HG02885 (cell line): ENCODE data around the gene WDFY3.

Experiments used
- ATAC-seq: cut with Tn5 transposase; IDR thresholded peaks from one replicate; pipeline ENCODE4 v1.9.1; 2021; ENCODE audit warnings: mild to moderate bottlenecking; ENCODE audit not compliant: unreplicated experiment, poor library complexity

Gene WDFY3

DNA sequence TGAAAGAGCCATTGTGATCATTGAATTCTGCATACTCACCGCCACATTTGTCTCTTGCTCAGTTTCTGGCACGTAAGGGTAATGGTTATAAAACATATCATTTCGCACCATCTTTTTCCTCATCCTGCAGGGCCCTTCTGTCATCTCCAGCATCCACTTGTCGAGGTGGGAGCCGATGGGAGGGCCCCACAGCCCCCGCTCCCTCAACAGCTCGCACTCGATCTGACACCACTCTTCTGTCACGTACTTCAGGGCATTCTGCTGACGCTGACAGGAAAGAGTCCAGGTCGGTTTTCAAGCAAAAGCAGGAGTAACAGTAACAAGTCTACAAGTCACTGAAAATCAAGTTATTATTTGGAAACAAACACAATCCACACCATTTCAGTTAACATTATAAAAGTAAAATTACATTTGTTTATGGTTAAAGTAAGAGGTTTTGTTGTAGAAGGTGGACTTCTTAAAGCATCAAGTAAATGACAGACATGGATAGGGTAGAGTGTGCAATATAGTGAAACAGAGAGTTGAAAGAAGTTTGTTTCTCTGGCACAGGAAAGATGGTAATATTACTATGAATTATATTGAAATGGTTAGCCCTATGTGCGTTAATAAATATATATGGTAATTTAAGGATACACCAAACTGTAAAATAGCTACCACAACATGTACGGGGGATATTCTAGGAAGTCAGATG is 233.0 kb downstream of the WDFY3 start:
- ATAC-seq = no peak

DNA sequence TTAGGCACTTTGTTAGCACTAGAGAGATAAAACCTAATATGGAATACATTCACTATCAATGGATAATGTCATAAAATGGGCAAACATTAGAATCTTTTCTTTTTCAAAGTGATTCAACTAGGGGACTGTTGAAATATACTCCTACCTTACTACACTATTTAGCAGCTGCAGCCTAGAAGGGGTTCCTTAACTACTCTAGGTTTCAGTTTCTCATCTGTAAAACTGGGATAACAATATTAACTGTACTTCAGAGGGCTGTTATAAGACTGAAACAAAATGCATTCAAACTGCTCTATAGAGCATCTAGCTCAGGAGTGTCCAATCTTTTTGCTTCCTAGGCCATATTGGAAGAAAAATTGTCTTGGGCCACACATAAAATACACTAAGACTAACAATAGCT is 236.1 kb downstream of the WDFY3 start:
- ATAC-seq = no peak

DNA sequence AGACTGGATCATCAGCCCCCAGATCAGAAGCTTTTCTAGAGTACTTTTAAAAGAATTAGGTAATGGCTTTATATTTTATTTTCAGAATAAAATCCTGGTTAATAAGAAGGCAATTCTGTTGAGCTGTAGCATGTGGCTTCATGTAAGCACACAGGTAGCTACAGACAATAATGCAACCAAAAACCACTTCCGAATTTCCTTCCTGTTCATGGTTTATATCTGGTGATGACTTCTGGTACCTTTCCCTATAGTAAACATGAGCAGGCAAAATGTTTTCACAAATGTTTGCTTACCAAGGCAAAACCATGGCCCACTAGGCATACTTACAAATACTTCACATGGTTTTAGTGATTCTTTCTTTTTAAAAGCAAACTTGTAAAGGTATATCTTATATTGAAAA is 239.0 kb downstream of the WDFY3 start:
- no peak for ATAC-seq

DNA sequence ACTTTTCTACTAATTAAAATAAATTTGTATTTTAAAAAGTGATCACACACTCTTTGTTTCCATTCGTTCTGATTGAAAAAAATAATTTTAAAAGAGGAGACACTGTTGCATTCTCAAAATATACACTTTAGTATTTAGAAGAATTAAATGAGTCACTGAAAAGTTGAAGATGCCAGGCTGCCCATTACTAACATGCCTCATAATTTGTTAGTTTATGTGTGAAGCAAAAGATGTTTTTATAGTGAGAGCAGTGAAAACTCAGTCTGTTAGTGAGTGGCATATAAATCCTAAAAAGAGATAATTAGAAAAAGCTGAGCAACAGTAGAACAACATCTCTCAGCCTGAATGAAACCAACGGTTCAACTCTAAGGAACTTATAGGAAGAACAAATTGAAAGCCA is 240.1 kb downstream of the WDFY3 start:
- no peak for ATAC-seq

DNA sequence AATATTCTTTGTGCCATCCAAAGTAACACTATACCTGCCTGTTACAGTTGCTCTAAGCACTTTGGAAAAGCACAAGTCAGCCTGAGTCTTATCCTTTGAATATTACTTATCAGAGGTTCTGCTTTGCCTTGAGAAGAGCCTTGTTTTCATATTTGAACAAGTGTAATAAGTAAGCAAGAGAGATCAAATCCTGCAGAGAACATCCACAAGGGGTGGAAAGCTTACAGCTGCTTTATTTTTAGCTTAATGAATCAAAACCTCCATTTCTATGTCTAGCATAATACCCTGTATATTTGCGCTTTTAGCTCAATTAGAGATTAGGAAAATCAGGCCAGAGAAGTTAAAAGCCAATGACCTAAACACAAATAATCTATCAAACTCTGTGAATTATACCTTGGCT is 243.8 kb downstream of the WDFY3 start:
- ATAC-seq = no peak

DNA sequence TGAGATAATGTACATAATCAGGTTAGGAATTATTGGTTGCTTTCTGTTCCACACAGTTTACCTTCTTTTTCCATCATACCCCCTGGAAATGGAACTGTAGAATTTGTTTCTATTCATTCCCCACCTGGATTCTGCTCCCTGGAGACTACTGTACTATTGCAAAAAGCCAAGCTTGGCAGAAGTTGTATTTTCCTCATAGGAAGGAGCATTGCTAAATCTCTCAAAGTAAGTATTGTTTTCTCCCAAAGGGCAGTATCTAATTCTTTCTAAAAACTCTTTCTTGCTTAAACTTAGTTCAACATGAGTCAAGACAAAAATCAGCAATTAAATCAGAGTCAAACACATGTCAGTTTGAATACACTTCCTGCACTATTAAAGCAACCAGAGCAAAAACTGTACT is 247.4 kb downstream of the WDFY3 start:
- ATAC-seq = no peak

DNA sequence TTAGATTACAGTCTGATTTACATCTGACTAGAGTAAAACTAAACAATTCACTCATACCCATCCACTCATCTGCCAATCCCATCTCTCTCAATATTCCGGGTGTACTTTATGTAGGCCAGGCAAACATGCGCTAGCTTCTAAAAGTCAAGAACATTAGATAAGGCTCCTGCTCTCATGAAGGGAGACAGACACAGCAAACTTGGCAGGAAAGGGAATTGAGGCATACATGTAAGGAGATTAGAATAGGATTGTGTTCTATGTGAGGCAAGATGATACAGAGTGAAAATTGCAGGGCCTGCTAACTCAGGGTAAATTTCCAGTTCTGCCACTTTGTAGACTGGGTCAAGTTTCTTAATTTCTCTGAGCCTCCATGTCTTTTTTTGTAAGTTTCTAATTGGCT is 247.8 kb downstream of the WDFY3 start:
- no peak for ATAC-seq

DNA sequence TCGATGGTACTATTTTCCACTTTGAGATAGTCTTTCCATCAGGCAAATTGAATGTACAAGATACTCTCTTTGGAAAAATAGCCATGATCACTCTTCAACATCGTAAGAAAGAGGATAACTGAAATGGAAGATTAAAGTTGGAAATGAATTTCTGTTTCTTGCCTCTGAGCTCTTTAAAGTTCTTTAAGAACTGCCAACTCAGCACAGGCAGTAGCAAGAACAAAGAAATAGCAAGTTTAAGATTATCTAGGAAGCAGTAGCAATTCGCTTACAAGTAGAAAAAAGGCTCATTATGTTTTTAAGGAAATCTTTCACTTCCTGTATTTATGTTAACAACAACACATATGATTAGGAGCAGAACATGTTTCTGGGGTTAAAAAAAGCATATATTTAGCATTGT is 255.9 kb downstream of the WDFY3 start:
- no peak for ATAC-seq

DNA sequence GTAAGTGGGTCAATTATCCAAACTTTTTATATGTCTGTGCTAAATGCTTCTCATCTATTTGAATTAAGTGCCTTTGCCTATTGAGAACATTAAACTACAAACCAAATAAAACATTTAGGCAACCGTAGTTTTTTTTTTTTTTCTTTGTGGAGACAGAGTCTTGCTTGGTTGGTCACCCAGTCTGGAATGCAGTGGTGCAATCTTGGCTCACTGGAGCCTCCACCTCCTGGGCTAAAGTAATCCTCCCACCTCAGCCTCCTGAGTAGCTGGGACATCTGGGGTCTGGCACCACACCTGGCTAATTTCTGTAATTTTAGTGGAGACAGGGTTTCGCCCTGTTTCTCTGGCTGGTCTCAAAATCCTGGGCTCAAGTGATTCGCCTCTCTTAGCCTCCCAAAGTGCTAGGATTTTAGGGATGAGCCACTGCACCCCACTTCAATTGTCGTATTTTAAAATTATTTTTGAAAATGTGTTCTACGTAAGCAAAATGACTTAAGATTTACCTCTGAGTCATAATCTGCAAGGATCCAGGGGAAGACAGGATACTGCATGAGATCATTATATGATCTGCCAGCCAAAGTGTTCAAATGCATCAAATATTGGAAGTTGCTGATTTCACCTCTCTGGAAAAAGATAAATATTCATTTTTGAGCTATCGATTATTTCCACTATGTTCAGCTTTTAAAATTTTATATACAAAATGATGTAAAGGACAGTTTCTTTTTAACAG is 257.9 kb downstream of the WDFY3 start:
- ATAC-seq = no peak

DNA sequence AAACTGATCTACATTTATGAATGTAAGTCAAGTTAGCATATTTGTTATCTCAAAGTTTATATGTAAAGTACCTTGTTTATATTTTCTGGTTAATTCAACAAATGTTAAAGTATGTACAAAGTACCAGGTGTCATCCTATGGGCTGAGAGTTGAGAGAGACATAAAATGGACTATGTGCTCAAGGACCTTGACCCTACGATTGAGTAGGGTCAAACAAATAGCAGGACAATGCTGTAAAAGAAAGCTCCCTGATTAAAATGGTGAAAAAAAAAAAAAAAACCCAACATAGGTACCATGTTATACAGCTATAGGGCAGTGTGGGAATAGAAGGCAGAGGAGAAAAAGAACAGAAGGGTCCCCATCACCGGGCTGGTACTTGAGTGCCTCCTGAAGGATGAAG is 260.2 kb downstream of the WDFY3 start:
- ATAC-seq = no peak

DNA sequence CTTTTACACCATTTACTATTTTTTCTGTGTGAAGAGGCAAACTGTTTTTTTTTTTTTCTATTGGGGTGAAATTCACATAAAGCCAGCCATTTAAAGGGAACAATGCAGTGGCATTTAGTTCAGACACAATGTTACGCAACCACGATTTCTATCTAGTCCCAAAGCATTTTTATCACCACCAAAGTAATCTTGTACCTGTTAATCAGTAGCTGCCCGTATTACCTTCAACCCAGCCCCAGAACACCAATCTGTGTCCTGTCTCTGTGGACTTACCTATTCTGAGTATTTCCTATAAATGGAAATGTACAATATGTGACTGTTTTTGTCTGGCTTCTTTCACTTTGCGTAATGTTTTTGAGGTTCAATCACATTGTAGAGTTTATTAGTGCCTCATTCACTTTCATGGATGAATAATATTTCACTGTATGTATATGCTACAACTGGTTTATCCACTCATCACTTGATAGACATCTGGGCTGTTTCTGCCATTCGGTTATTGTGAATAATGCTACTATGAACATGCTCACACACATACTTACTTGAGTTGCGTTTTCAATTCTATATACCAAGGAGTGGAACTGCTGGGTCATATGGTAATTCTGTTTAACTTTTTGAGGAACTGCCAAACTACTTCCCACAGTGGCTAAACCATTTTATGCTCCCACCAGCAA is 267.4 kb downstream of the WDFY3 start:
- no peak for ATAC-seq

DNA sequence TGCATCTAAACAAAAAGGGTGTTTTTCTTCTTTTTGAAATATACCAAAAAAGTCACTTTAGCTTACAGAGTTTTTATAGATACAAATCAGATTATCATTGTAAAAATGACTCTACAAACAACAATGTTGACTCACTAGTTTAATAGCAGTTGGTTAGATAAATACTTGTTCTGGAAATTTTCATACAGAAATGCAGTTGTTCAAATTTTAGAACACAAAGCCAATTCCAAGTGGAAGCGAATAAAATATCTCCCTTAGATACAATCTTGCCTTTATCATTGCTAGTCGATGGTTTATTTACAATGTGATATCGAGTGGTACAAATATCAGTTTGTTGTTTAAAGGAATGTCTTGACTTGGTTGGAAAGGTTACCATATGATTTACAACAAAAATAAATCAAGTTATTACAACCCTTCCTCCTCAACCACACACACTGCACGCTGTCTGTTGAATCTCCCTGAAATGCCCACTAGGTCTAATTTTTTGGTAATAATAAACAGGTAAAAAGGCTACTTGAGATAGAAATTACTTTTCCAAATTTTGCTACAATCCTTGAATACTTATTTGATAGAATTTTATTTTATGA is 268.8 kb downstream of the WDFY3 start:
- ATAC-seq = no peak

DNA sequence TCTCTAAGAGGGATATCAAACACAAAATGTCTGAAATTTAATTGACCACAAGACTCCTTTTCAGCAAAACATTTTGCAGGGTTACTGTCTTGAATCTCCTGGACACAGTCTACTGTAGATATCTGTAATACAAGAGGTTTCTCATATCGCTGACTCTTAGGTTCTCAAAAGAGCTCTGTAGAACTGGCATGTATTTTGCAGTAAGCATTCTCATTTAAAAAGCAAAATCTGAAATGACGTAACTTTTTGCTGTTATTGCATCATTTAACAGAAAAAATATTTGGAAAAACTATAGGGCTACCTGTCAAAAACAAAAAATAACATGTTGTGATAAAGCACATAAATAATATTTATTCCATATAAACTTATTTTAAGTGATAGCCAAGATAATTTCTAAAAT is 269.3 kb downstream of the WDFY3 start:
- no peak for ATAC-seq

DNA sequence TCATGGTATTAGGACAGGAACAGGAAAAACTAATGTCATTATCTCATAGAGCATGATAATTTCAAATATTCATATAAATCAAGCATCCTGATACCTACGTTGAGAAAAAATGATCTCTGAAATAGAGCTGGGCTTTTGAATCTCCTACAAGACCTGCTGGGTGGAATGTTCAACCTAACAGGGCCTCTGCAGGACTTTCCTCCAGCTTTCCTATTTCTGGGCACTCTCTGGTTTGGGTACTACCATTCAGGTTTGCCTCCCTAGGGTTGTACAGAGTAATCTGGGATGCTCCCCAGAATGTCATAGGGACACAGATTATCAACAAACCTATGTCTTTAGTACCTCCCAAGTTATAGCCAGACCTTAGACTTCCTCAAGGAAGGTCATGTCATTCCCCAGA is 274.7 kb downstream of the WDFY3 start:
- ATAC-seq = no peak

DNA sequence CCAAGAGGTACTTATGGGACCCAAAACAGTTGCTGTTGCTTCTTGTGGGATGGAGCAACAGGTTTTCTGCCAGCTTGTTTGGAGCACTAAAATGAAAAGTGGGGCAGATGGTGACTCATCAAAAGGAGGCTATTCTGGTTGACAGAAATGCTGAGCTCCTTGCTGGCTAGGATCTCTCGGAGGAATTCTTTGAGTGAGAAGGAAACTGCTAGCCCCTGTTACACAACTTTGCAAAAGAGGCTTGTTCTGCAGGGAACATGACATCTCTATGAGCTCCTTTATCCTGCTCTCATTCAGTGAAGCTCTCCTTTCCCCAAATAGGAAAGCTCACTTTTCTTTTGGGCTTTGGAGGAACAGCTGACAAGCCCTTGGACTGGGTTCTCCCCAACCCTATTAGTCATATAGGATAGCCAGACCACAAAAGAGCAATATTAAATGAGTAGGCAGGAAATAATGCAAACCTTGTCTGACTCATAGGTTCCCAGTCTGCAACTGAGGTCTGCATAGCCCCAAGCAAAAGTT is 275.3 kb downstream of the WDFY3 start:
- no peak for ATAC-seq

DNA sequence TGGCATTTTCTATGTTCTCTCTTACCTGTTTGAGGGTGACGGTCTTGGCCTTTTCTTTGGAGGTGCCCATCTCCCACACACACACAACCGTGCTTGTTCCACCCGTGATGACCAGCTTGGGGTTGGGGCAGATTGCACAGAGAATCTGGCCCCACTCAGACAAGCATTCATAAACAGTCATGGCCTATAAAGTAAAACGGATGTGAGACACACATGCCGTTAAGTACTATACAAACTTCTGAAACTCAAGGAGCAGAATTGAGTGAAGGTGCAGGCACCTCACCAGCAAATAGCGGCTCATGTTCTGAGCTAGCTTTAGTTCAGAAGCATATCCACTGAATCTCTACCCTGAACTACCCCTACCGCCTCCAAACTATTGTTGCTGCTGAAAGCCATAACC is 276.0 kb downstream of the WDFY3 start:
- ATAC-seq = no peak

DNA sequence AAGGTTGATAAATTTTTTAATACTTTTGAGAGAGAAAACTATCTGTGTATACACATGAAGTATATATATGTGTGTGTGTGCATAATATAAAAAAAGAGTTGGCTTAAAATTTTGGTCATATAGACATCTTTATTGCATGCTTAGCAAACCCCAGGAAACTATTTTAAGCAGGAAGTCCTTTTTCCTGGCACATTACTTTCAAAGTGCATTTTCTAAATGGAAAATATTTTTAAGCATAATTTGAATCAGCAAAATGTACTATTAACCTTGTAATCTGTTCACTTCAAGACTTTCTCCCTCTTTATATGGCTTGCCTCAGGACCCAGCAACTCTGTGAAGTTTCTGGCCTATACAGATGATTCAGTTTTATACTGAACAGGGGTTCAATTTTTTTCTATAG is 277.3 kb downstream of the WDFY3 start:
- ATAC-seq = no peak

DNA sequence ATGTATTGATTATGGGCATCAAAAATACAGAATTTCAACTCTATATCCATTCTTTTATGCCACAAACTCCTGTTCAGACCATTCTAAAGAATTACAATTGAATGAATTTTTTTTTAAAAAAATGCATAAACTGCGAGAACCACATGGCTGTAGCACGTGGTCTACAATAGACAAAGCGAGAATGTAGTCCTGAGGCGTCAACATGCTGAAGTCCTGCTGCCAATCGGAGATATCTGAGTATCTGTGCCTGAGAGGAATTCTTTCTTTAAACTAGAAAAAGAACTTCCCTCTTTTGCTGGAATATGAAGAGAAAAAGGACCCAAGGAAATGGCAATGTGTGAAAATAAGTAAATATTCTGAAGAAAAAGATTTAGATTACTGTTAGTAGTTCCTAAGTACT is 277.9 kb downstream of the WDFY3 start:
- no peak for ATAC-seq

DNA sequence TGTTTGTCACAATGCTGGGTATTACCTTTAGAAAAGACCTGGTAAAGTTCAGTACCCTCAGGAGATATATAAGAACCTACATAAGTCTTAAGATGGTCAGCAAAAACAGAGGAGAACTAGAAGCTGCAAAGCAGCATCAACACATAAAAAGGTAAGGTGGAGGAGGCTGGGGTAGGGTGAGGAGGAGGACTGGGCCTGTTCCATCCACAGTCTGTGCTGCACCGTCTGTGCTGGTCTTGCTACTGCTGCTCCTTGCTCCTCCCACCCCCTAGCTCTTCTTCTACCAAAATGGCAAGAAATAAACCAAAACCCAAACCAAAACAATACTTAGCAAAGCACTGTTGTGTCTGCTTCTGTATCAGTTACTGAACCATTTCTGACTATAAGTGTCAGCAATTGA is 281.4 kb downstream of the WDFY3 start:
- ATAC-seq = no peak

DNA sequence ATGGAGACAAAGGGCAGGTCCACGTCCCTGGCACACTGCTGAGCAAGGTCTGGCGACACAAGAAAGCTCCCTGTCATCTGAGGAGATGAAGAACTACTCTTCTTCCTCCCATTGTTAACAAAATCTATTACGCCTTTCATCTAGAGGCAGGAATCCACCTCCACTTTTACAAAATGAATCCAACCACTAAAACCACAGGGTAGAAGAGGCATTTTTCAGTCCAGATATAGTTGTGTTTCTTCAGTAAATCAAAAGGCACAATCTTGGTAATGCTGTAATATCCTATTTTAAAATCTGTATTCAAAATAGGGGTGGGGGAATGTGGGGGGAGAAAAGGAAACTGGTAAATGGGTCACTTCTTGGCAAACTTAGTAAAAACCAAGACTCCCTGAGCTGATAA is 282.1 kb downstream of the WDFY3 start:
- ATAC-seq = no peak
